ENCODE measurements around the gene CCDC85A. TPM values are rescaled to one million over a fixed set of nuclear protein-coding genes. Genes with fewer than 3 reads are reported as not detected.

The CCDC85A gene
- total and polyA plus RNA-seq, 9 donors, result 0.17 to 6.8 (median 0.65) TPM

- Histone ChIP-seq H3K36me3 (no peaks in the 10 kb centered on the region), H3K9me3 (no peaks in the 10 kb centered on the region), H3K27ac (no peak overlapping the region), H3K27me3 (no peaks in the 10 kb centered on the region), H3K4me1 (ENCODE audit: insufficient read depth) (no peaks in the 10 kb centered on the region), H3K4me3 (no peak overlapping the region)
- no peak for DNase-seq
- 32 to 46% (median 44%) methylated on average over 4 of the region's 4 CpGs for WGBS, 3 donors
- no peak for TF ChIP-seq CTCF (IDR thresholded peaks at IDR 0.05)
- TF ChIP-seq POLR2A (IDR thresholded peaks at IDR 0.05), result no peak
- no peak for TF ChIP-seq EP300 (IDR thresholded peaks at IDR 0.05)
- intact Hi-C loops (cut with DNase I), result no loop called here
Measured at GRCh38 chr2:56177420-56178220, 6.2 kb upstream of the CCDC85A start.

GRCh38 chr2:56179931-56180330 lies 3.9 kb upstream of the CCDC85A start:
- no peaks in the 10 kb centered on the region for H3K9me3 ChIP-seq
- intact Hi-C loops (cut with DNase I), result loop anchor here in 2 of 4 donors (10.0 kb wide), 2 partner anchors 575 to 1335 kb away; no protein-coding TSS in a partner anchor
- no peaks in the 10 kb centered on the region for H3K27me3 ChIP-seq
- H3K4me3 ChIP-seq, result no peak overlapping the region
- no peak overlapping the region for H3K27ac ChIP-seq
- 68 to 71% (median 68%) methylated on average over 5 of the region's 5 CpGs for WGBS, 3 donors
- no peaks in the 10 kb centered on the region for H3K36me3 ChIP-seq
- H3K4me1 ChIP-seq (ENCODE audit: insufficient read depth), result peaks cover 6% of the 10 kb centered on the region
- TF ChIP-seq CTCF (IDR thresholded peaks at IDR 0.05) (no peak), POLR2A (IDR thresholded peaks at IDR 0.05) (no peak), EP300 (IDR thresholded peaks at IDR 0.05) (no peak)
- DNase-seq, result no peak

- WGBS, 3 donors, result 90 to 95% (median 93%) methylated on average over 2 of the region's 2 CpGs
- DNase-seq, result no peak
- peaks cover 6% of the 10 kb centered on the region for H3K4me1 ChIP-seq (ENCODE audit: insufficient read depth)
- H3K9me3 ChIP-seq, result no peaks in the 10 kb centered on the region
- H3K27ac ChIP-seq, result no peak overlapping the region
- no peak for TF ChIP-seq CTCF (IDR thresholded peaks at IDR 0.05)
- no peak for TF ChIP-seq EP300 (IDR thresholded peaks at IDR 0.05)
- no peak for TF ChIP-seq POLR2A (IDR thresholded peaks at IDR 0.05)
- no peaks in the 10 kb centered on the region for H3K27me3 ChIP-seq
- intact Hi-C loops (cut with DNase I), result loop anchor here in 2 of 4 donors (10.0 kb wide), 2 partner anchors 572 to 1332 kb away; no protein-coding TSS in a partner anchor
- H3K4me3 ChIP-seq, result no peak overlapping the region
- no peaks in the 10 kb centered on the region for H3K36me3 ChIP-seq
Measured at GRCh38 chr2:56182420-56182819, 1.4 kb upstream of the CCDC85A start.

- no peaks in the 10 kb centered on the region for H3K9me3 ChIP-seq
- intact Hi-C loops (cut with DNase I), result loop anchor here in 2 of 4 donors (10.0 kb wide), 2 partner anchors 570 to 1330 kb away; no protein-coding TSS in a partner anchor
- peak overlapping the region; percentile 63 for H3K4me3 ChIP-seq
- TF ChIP-seq EP300 (IDR thresholded peaks at IDR 0.05) (no peak), CTCF (IDR thresholded peaks at IDR 0.05) (no peak), POLR2A (IDR thresholded peaks at IDR 0.05) (no peak)
- H3K4me1 ChIP-seq (ENCODE audit: insufficient read depth), result peaks cover 6% of the 10 kb centered on the region
- no peaks in the 10 kb centered on the region for H3K36me3 ChIP-seq
- no peaks in the 10 kb centered on the region for H3K27me3 ChIP-seq
- peak in 2 of 5 donors; percentile 18 to 32 for DNase-seq
- WGBS, 3 donors, result 0% methylated on average over 9 to 64 of the region's 64 CpGs
- H3K27ac ChIP-seq, result no peak overlapping the region
Measured at GRCh38 chr2:56184500-56185011, 766 bp downstream of the CCDC85A start.

All from ovary (tissue), 9 donors.